Smooth muscle cell (in vitro differentiated cells): Measurements from ENCODE around the gene IRF2BP2. TPM values are rescaled to one million over a fixed set of nuclear protein-coding genes. Genes with fewer than 3 reads are reported as not detected.
A peak's percentile ranks its signal among the peaks of the same experiment; 100 is the strongest.

ENCODE experiments used
- DNase-seq: peaks from one replicate; lab custom pipeline; 2025; ENCODE audit not compliant: unreplicated experiment; lab: John Stamatoyannopoulos, UW
- H2AFZ ChIP-seq: fragments of 200-600 bp; sonication (generic); 2 replicates; pipeline ENCODE4 v1.6.0; 2016; ENCODE audit warnings: antibody characterized with exemption, low read depth, mild to moderate bottlenecking
- H3F3A ChIP-seq: fragments of 200-600 bp; sonication (generic); 2 replicates; pipeline ENCODE4 v1.6.0; 2017; ENCODE audit warnings: antibody characterized with exemption, low read depth
- H3K27ac ChIP-seq: fragments of 200-600 bp; sonication (generic); 2 replicates; pipeline ENCODE4 v1.5.1; 2016; ENCODE audit warnings: low read depth, mild to moderate bottlenecking
- H3K27me3 ChIP-seq: fragments of 200-600 bp; sonication (generic); 2 replicates; pipeline ENCODE4 v1.6.1; 2016; ENCODE audit warnings: low read depth, mild to moderate bottlenecking
- H3K36me3 ChIP-seq: fragments of 200-600 bp; sonication (generic); 2 replicates; pipeline ENCODE4 v1.5.1; 2016; ENCODE audit warnings: low read depth
- H3K4me1 ChIP-seq: fragments of 200-600 bp; sonication (generic); 2 replicates; pipeline ENCODE4 v1.5.1; 2016; ENCODE audit warnings: low read depth
- H3K4me2 ChIP-seq: fragments of 200-600 bp; sonication (generic); 2 replicates; pipeline ENCODE4 v1.6.0; 2016; ENCODE audit warnings: mild to moderate bottlenecking
- H3K4me3 ChIP-seq: fragments of 200-600 bp; sonication (generic); 2 replicates; pipeline ENCODE4 v1.5.1; 2016; ENCODE audit warnings: mild to moderate bottlenecking
- H3K79me2 ChIP-seq: fragments of 200-600 bp; sonication (generic); 2 replicates; pipeline ENCODE4 v1.6.0; 2016; ENCODE audit warnings: low read depth, mild to moderate bottlenecking
- H3K9ac ChIP-seq: fragments of 200-600 bp; sonication (generic); 2 replicates; pipeline ENCODE4 v1.6.0; 2016; ENCODE audit warnings: low read depth
- H3K9me3 ChIP-seq: fragments of 200-600 bp; sonication (generic); replicated peaks from 2 replicates; pipeline ENCODE4 v1.5.1; 2016; ENCODE audit warnings: low read depth
- H4K20me1 ChIP-seq: fragments of 200-600 bp; sonication (generic); 2 replicates; pipeline ENCODE4 v1.6.0; 2016; ENCODE audit warnings: low read depth
- CTCF ChIP-seq: fragments of 200-600 bp; sonication (generic); IDR thresholded peaks from 2 replicates; pipeline ENCODE4 v1.5.1; 2017; ENCODE audit warnings: borderline replicate concordance, mild to moderate bottlenecking, antibody characterized with exemption; ENCODE audit not compliant: insufficient read depth, poor library complexity, severe bottlenecking
- WGBS: methylation state at CpG from one replicate; pipeline ENCODE4 v1.1.7; 2016; ENCODE audit warnings: low lambda C conversion rate; 5-methylcytosine and 5-hydroxymethylcytosine counted together
- polyA plus RNA-seq: library from polyadenylated mRNA; unstranded; fragments of >200 nt; fragmentation: Nextera tagmentation; extraction: Ambion mirVana; gene quantifications from 2 replicates; pipeline ENCODE4 v1.2.1, GENCODE V29; 2016
- total RNA-seq: library from RNA; depleted of rRNA; stranded (reverse); fragments of >200 nt; gene quantifications from 2 replicates; pipeline ENCODE4 v1.2.3, GENCODE V29; 2014

Gene IRF2BP2
- total and polyA plus RNA-seq, 2 experiments from 2014 or later: 40.3 to 89.5 TPM

GRCh38 chr1:234621657-234622335 lies 11.8 kb upstream of the IRF2BP2 start:
- peaks cover 50% of the 10 kb centered on the region for H3K4me1 ChIP-seq
- H3F3A ChIP-seq: peaks cover 28% of the 10 kb centered on the region
- no peak for TF ChIP-seq CTCF
- no peaks in the 10 kb centered on the region for H3K27me3 ChIP-seq
- no peak for DNase-seq
- H3K79me2 ChIP-seq: no peaks in the 10 kb centered on the region
- WGBS: 16% methylated on average over 7 of the region's 7 CpGs
- H3K4me3 ChIP-seq: no peak overlapping the region
- no peaks in the 10 kb centered on the region for H4K20me1 ChIP-seq
- H3K9me3 ChIP-seq: no peaks in the 10 kb centered on the region
- peak overlapping the region; percentile 100 for H3K27ac ChIP-seq
- no peaks in the 10 kb centered on the region for H3K36me3 ChIP-seq
- H3K4me2 ChIP-seq: peak overlapping the region; percentile 20
- H2AFZ ChIP-seq: no peak overlapping the region
- H3K9ac ChIP-seq: peak overlapping the region; percentile 72

- DNase-seq: no peak
- Histone ChIP-seq H4K20me1 (no peaks in the 10 kb centered on the region), H3F3A (peaks cover 28% of the 10 kb centered on the region), H3K4me3 (no peak overlapping the region), H2AFZ (no peak overlapping the region), H3K9ac (peak overlapping the region; percentile 72), H3K4me1 (peaks cover 53% of the 10 kb centered on the region), H3K4me2 (peak overlapping the region; percentile 20), H3K9me3 (no peaks in the 10 kb centered on the region), H3K36me3 (no peaks in the 10 kb centered on the region), H3K79me2 (no peaks in the 10 kb centered on the region), H3K27ac (peak overlapping the region; percentile 100), H3K27me3 (no peaks in the 10 kb centered on the region)
- 97% methylated on average over 3 of the region's 3 CpGs for WGBS
- TF ChIP-seq CTCF: no peak
Observed at GRCh38 chr1:234621127-234621468, 11.1 kb upstream of the IRF2BP2 start.

- Histone ChIP-seq H3K27ac (peak overlapping the region; percentile 100), H3K36me3 (no peaks in the 10 kb centered on the region), H3K27me3 (no peaks in the 10 kb centered on the region), H3F3A (peaks cover 28% of the 10 kb centered on the region), H2AFZ (peak overlapping the region; percentile 38), H3K9ac (peak overlapping the region; percentile 92), H3K79me2 (no peaks in the 10 kb centered on the region), H3K9me3 (no peaks in the 10 kb centered on the region), H3K4me2 (peak overlapping the region; percentile 52), H3K4me3 (no peak overlapping the region), H3K4me1 (peaks cover 53% of the 10 kb centered on the region), H4K20me1 (no peaks in the 10 kb centered on the region)
- no peak for DNase-seq
- no peak for TF ChIP-seq CTCF
- WGBS: 78% methylated on average over 6 of the region's 6 CpGs
Observed at GRCh38 chr1:234620272-234621126, 10.5 kb upstream of the IRF2BP2 start.
